GM12875 (cell line): Measurements from ENCODE around the gene SDK1.

Experiments
- H3K4me3 ChIP-seq: one replicate; pipeline ENCODE4 v1.5.1; 2011; ENCODE audit warnings: low read depth, low read length, control low read depth
- TF ChIP-seq, protein P1 (sequence below): IDR thresholded peaks from 2 replicates; pipeline ENCODE4 v1.5.1; 2011; ENCODE audit warnings: low read depth, mild to moderate bottlenecking, control low read depth, inconsistent platforms, low read length, moderate library complexity, borderline replicate concordance; ENCODE audit not compliant: insufficient read depth

SDK1 gene

DNA sequence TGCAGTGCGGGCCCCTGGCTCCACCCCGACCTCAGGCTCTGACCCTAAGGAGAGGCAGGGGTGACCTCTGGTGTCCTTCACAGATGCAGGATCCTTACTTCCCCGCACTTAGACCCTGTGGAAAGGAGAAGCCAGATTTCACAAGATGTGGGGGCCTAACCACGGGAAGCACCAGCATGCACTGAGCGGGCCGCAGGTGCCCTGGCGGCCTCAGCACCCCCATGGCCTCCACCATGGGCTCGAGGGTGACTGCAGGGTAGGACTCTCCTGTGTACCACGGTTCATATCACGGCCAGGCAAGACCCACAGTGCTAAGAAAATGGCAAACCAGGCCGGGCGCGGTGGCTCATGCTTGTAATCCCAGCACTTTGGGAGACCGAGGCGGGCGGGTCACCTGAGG is 971.1 kb downstream of the SDK1 start:
- TF ChIP-seq, protein P1, sequence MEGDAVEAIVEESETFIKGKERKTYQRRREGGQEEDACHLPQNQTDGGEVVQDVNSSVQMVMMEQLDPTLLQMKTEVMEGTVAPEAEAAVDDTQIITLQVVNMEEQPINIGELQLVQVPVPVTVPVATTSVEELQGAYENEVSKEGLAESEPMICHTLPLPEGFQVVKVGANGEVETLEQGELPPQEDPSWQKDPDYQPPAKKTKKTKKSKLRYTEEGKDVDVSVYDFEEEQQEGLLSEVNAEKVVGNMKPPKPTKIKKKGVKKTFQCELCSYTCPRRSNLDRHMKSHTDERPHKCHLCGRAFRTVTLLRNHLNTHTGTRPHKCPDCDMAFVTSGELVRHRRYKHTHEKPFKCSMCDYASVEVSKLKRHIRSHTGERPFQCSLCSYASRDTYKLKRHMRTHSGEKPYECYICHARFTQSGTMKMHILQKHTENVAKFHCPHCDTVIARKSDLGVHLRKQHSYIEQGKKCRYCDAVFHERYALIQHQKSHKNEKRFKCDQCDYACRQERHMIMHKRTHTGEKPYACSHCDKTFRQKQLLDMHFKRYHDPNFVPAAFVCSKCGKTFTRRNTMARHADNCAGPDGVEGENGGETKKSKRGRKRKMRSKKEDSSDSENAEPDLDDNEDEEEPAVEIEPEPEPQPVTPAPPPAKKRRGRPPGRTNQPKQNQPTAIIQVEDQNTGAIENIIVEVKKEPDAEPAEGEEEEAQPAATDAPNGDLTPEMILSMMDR, result no peak

DNA sequence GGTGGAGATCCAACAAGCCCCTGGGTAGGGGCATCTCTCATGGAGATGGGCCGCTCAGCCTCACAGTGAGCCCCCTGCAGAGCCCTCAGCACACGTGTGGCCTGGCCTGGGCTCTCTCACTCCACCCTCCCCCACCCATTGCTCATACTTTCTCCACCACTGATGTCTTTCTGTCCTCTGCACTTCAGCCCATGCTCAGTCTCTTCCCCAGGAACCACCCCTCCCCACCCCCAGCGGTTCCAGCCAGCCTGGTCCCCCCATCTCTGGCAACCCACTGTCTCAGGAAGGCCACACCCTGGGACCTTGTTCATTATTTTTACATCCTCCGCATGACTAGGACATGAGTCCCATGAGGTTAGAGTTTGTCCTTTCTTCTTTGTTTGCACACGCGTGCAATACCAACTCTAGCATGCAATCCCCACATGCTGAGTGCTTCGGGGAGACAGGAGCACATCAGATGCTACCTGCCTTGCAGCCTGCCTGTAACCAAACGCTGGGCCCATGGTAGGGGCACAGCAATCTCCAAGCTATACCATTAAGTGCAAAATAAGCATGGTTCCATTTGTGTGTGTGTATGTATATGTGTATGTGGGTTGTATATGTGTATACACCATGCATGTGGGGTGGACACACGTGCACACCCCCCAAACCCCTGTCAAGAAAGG is 972.6 kb downstream of the SDK1 start:
- TF ChIP-seq, protein P1, result no peak
- no peak overlapping the region for H3K4me3 ChIP-seq

More for the DNA sequence above, 971.1 kb downstream of the SDK1 start:
- H3K4me3 ChIP-seq, result no peak overlapping the region

DNA sequence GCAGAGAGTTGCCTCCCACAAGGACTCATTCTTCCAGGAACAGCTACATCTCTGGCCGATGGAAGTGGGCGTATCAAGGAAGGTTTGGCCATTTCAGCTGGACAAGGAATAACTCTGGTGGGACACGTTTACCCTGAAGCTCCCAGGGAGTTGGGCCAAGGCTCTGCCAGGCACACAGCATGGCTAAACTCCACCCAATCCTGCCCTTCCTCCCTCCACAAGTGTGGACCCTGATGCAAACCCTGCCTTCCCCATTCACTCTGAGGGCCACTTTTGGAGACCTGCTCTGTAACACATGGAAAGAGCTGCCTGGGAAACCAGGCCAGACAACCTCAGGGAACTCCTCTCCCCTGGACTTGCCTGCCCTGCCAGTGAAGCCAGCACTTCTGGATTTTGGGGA is 973.2 kb downstream of the SDK1 start:
- TF ChIP-seq, protein P1, result no peak
- no peak overlapping the region for H3K4me3 ChIP-seq

DNA sequence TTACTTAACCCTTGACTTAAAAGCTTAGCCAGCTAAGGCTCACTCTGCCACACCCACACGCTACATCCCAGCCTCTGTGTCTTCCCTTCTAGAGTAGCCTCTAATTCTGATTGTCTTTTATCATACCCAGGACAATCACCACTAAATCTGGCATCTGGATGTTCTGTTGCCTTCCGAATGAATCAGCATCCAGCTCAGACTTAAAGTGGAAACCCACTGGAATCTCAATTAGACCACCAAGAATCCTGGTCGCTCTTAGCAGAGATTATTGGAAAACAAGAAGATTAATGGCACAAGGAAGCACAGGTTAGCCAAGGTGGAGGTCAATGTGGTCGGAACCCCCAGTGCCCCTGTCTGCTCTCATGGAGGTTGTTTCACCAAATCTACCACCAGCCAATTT is 976.9 kb downstream of the SDK1 start:
- H3K4me3 ChIP-seq, result no peak overlapping the region
- TF ChIP-seq, protein P1, result no peak

DNA sequence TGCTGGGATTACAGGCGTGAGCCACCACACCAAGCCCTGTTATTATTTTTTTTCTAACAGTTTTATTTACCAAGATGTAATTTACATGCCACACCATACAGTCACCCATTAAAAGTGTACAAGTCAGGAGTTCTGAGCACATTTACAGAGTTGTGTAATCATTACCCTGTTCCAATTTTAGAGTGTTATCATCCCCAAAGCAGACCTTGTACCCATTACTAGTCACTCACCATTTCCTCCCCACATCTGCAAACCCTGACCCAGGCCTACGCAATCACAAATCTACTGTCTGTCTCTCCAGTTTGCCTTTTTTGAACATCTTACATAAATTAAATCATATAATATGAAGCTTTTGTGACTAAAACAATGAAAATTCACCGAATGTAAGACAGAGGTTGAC is 978.2 kb downstream of the SDK1 start:
- H3K4me3 ChIP-seq, result no peak overlapping the region
- TF ChIP-seq, protein P1, result no peak

DNA sequence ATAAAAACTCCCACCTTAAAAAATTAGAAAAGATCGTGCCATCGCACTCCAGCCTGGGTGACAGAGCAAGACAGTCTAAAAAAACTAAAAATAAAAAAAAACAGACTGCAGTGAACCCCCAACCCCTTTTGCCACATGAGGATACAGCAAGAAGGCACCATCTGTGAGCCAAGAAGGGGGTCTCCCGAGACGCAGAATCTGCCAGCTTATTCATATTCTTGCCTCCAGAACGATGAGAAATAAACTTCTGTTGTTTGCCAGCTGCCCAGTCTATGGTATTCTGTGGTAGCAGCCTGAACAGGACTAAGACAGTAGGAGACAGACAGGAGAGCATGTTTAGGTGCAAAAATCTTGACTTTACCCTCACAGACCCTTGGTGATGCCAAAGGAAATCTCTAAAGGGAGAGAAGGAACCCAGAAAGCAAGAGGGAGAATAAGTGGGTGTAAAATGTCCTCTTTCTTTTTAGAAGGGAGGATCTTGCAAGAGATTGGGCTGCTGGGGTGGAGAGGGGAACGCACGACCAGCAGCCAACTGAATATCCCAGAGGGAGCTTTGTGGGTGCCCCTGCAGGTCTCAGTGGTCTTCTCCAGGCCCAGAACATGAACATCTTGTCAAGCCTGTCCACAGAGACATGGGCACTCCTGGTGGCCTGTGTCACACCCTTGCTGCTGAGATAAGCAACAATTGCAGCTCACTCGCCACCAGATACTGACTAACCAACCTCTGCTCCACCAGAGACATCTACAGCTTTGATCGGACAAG is 980.4 kb downstream of the SDK1 start:
- TF ChIP-seq, protein P1, result no peak
- H3K4me3 ChIP-seq, result no peak overlapping the region
